GM12878 (cell line): Measurements from ENCODE around the gene ZGLP1. TPM values are rescaled to one million over a fixed set of nuclear protein-coding genes. Genes with fewer than 3 reads are reported as not detected.

ENCODE experiments used
- ATAC-seq: fragments of 200-7000 bp; cut with Tn5 transposase; 3 replicates; pipeline ENCODE4 v1.9.1; 2020; ENCODE audit warnings: mild to moderate bottlenecking, moderate library complexity
- BruUV-seq: library from RNA; stranded (reverse); fragments of 400-500 nt; replicated peaks from 2 replicates; lab custom pipeline; 2021; lab: Mats Ljungman, UMichigan
- CTCF ChIA-PET: fragments of 300-600 bp; sonication (Branson Sonifier 250); formaldehyde crosslinking; extraction: SDS; loops from one replicate; lab custom pipeline; 2021; ENCODE audit warnings: inconsistent platforms; lab: Yijun Ruan, JAX
- POLR2A ChIA-PET: fragments of 350-600 bp; formaldehyde crosslinking; extraction: SDS; loops from one replicate; lab custom pipeline; 2021; ENCODE audit warnings: inconsistent platforms; lab: Charles Lee
- RAD21 ChIA-PET: fragments of 300-600 bp; sonication (Branson Sonifier 250); formaldehyde crosslinking; loops from one replicate; lab custom pipeline; 2023; ENCODE audit warnings: antibody characterized with exemption; ENCODE audit not compliant: unreplicated experiment; lab: Charles Lee
- SMC1A ChIA-PET: fragments of 300-600 bp; sonication (Branson Sonifier 250); formaldehyde crosslinking; loops from one replicate; lab custom pipeline; 2023; ENCODE audit not compliant: unreplicated experiment, uncharacterized antibody; lab: Charles Lee
- DNase-seq: peaks from one replicate; pipeline ENCODE4 v3.0.0-alpha.2; 2011; ENCODE audit warnings: low read depth, low spot score
- FAIRE-seq: peaks from 3 replicates; lab custom pipeline; 2011; peaks lifted over from hg19 to GRCh38; lab: Jason Lieb, UNC
- H2AFZ ChIP-seq: 2 replicates; pipeline ENCODE4 v1.6.0; 2011; ENCODE audit warnings: low read depth, low read length, control low read depth; ENCODE audit not compliant: control insufficient read depth
- H3K27ac ChIP-seq: 2 replicates; pipeline ENCODE4 v1.5.1; 2011; ENCODE audit warnings: control low read depth; ENCODE audit not compliant: control insufficient read depth, insufficient read depth
- H3K27me3 ChIP-seq, 2 experiments: replicated peaks in 1 of 2; 2 replicates each; pipeline versions ENCODE4 v1.6.0 to v1.6.1; 2011; ENCODE audit warnings: low read length in 1 of 2; ENCODE audit not compliant: control insufficient read depth in 2 of 2, insufficient read depth in 2 of 2
- H3K36me3 ChIP-seq, 2 experiments: 2 replicates each; pipeline ENCODE4 v1.5.1; 2011; ENCODE audit warnings: low read length in 1 of 2; ENCODE audit not compliant: control insufficient read depth in 2 of 2, insufficient read depth in 2 of 2
- H3K4me1 ChIP-seq: 2 replicates; pipeline ENCODE4 v1.6.1; 2011; ENCODE audit warnings: mild to moderate bottlenecking, low read length, moderate library complexity, mixed read lengths; ENCODE audit not compliant: control insufficient read depth, insufficient read depth
- H3K4me2 ChIP-seq: 2 replicates; pipeline ENCODE4 v1.6.0; 2011; ENCODE audit warnings: control low read depth; ENCODE audit not compliant: control insufficient read depth, insufficient read depth
- H3K4me3 ChIP-seq: fragments of 200-600 bp; sonication (generic); 2 replicates; pipeline ENCODE4 v1.5.1; 2016
- H3K79me2 ChIP-seq: 2 replicates; pipeline ENCODE4 v1.6.0; 2011; ENCODE audit warnings: low read length; ENCODE audit not compliant: control insufficient read depth, insufficient read depth
- H3K9ac ChIP-seq: 2 replicates; pipeline ENCODE4 v1.8.0; 2011; ENCODE audit warnings: low read length, control low read depth, mixed read lengths; ENCODE audit not compliant: control insufficient read depth, insufficient read depth
- H3K9me3 ChIP-seq: replicated peaks from 3 replicates; pipeline ENCODE4 v1.5.1; 2011; ENCODE audit warnings: mild to moderate bottlenecking, low read length; ENCODE audit not compliant: control insufficient read depth, insufficient read depth
- H4K20me1 ChIP-seq: 2 replicates; pipeline ENCODE4 v1.6.0; 2011; ENCODE audit not compliant: control insufficient read depth, insufficient read depth
- CREM ChIP-seq: IDR thresholded peaks from 2 replicates; pipeline ENCODE4 v1.6.1; 2014; ENCODE audit warnings: antibody characterized with exemption, low read depth
- MTA2 ChIP-seq: fragments of 450-650 bp; IDR thresholded peaks from 2 replicates; pipeline ENCODE4 v1.6.1; 2016; ENCODE audit warnings: low read depth, mild to moderate bottlenecking, moderate library complexity
- MYC ChIP-seq: IDR thresholded peaks from 2 replicates; pipeline ENCODE4 v1.6.1; 2011; ENCODE audit warnings: mild to moderate bottlenecking, low read length, moderate library complexity, inconsistent platforms; ENCODE audit not compliant: insufficient read depth, insufficient replicate concordance, insufficient read length, severe bottlenecking
- NRF1 ChIP-seq: conservative IDR thresholded peaks from 2 replicates; pipeline ENCODE4 v1.6.1; 2011; ENCODE audit warnings: mild to moderate bottlenecking, low read depth, low read length, improper control_type of control experiment
- POLR2AphosphoS5 ChIP-seq: IDR thresholded peaks from 2 replicates; pipeline ENCODE4 v1.6.1; 2011; ENCODE audit warnings: mild to moderate bottlenecking, low read length, inconsistent platforms
- RAD51 ChIP-seq: fragments of 450-650 bp; IDR thresholded peaks from 2 replicates; pipeline ENCODE4 v1.6.1; 2016; ENCODE audit warnings: moderate library complexity, mild to moderate bottlenecking, inconsistent platforms
- SREBF1 ChIP-seq: IDR thresholded peaks from 2 replicates; pipeline ENCODE4 v1.6.1; 2012; ENCODE audit warnings: mild to moderate bottlenecking, low read length
- SUPT20H ChIP-seq: IDR thresholded peaks from 2 replicates; pipeline ENCODE4 v1.6.1; 2011; ENCODE audit warnings: low read depth, mild to moderate bottlenecking, low read length, moderate library complexity, borderline replicate concordance; ENCODE audit not compliant: control insufficient read depth
- TCF7 ChIP-seq: IDR thresholded peaks from 2 replicates; pipeline ENCODE4 v1.6.1; 2014; ENCODE audit warnings: antibody characterized with exemption, borderline replicate concordance
- USF1 ChIP-seq: IDR thresholded peaks from 2 replicates; pipeline ENCODE4 v1.6.1; 2011; ENCODE audit warnings: borderline replicate concordance, low read depth, mild to moderate bottlenecking, moderate library complexity, mixed read lengths, low read length; ENCODE audit not compliant: insufficient read depth; ENCODE audit errors: extremely low read length
- ZNF24 ChIP-seq: fragments of 450-650 bp; IDR thresholded peaks from 2 replicates; pipeline ENCODE4 v1.6.1; 2017; ENCODE audit warnings: antibody characterized with exemption, mild to moderate bottlenecking
- WGBS: methylation state at CpG from one replicate; pipeline ENCODE4 v1.1.6; 2016; ENCODE audit warnings: low lambda C conversion rate; ENCODE audit not compliant: insufficient replicate concordance, insufficient coverage; ENCODE audit errors: missing lambda C conversion rate; 5-methylcytosine and 5-hydroxymethylcytosine counted together
- in situ Hi-C: fragments of 300-500 bp; cut with MboI; formaldehyde crosslinking; loops from 9 replicates; pipeline ENCODE4 v1.14.3; 2018; ENCODE audit warnings: mixed read lengths
- intact Hi-C: fragments of 100-400 bp; cut with micrococcal nuclease; formaldehyde crosslinking; loops from one replicate; pipeline ENCODE4 v1.14.2; 2022; ENCODE audit not compliant: unreplicated experiment
- polyA plus RNA-seq, 11 experiments: library from polyadenylated mRNA; depleted of rRNA in 4 of 11; unstranded in 6 of 11; stranded (reverse) in 5 of 11; fragments of >200 nt; fragmentation: Nextera tagmentation in 4 of 11; fragmentation: Illumina TruSeq in 1 of 11; extraction: Ambion mirVana in 4 of 11; extraction: Trizol in 1 of 11; gene quantifications; 1 replicate in 1 of 11; 2 replicates in 10 of 11; pipeline versions ENCODE4 v1.2.1 to v1.2.3, GENCODE V29; 2011 to 2016; ENCODE audit warnings: inconsistent platforms in 2 of 11, missing spikeins in 2 of 11, low read depth in 1 of 11
- total RNA-seq, 4 experiments: library from RNA; depleted of rRNA in 3 of 4; stranded (reverse); fragments of >200 nt in 3 of 4; fragmentation: Illumina TruSeq in 1 of 4; extraction: Trizol in 1 of 4; gene quantifications; 2 replicates each; pipeline versions ENCODE4 v1.2.1 to v1.2.3, GENCODE V29; 2013 to 2021
- TF ChIP-seq, protein P1 (sequence below): IDR thresholded peaks from 2 replicates; pipeline ENCODE4 v1.6.1; 2012; ENCODE audit warnings: low read length, inconsistent platforms
- TF ChIP-seq, protein P2 (sequence below): IDR thresholded peaks from 2 replicates; pipeline ENCODE4 v1.6.1; 2012; ENCODE audit warnings: low read depth, low read length, improper control_type of control experiment

ZGLP1 gene
- total and polyA plus RNA-seq, 10 of the 15 experiments (the other 5 are each of a cell fraction or from before 2014, with no cell fraction given) = 0.29 to 5.6 (median 1.3) TPM

DNA sequence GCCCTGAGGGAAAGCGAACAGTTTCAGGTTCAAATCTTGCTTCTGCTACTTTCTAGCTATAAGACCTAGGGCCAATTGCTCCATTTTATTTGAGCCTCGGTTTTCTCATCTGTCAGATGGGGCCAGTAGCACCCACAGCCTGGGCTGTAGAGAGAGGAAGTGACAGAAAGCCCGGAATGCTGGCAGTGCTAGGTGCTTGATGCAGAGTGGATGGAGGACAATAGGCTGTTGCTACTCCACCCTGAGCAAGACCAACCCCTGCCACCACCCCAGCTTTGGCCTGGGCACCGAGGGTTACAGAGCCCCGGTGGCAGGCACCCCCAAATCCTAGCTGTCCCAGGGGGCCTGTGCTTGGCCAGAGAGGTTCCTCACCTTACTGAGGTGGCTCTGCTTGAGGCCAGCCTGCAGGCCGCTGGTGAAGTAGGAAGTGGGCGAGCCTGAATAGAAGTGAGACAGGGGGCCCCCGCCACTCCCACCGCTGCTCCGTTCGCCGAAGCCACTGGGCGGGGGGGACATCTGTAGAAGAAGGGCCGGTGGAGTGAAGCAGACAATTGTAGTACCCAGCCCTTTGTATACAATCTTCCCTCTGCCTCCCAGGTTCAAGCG is 8.3 kb upstream of the ZGLP1 start:
- TF ChIP-seq CREM = no peak
- TF ChIP-seq NRF1 = no peak
- TF ChIP-seq MTA2 = no peak
- no peak for TF ChIP-seq TCF7
- TF ChIP-seq POLR2AphosphoS5 = no peak
- TF ChIP-seq, protein P1, sequence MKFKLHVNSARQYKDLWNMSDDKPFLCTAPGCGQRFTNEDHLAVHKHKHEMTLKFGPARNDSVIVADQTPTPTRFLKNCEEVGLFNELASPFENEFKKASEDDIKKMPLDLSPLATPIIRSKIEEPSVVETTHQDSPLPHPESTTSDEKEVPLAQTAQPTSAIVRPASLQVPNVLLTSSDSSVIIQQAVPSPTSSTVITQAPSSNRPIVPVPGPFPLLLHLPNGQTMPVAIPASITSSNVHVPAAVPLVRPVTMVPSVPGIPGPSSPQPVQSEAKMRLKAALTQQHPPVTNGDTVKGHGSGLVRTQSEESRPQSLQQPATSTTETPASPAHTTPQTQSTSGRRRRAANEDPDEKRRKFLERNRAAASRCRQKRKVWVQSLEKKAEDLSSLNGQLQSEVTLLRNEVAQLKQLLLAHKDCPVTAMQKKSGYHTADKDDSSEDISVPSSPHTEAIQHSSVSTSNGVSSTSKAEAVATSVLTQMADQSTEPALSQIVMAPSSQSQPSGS = no peak
- TF ChIP-seq USF1 = no peak
- no peak for TF ChIP-seq MYC
- no peak for TF ChIP-seq ZNF24
- TF ChIP-seq SREBF1 = no peak
- TF ChIP-seq, protein P2, sequence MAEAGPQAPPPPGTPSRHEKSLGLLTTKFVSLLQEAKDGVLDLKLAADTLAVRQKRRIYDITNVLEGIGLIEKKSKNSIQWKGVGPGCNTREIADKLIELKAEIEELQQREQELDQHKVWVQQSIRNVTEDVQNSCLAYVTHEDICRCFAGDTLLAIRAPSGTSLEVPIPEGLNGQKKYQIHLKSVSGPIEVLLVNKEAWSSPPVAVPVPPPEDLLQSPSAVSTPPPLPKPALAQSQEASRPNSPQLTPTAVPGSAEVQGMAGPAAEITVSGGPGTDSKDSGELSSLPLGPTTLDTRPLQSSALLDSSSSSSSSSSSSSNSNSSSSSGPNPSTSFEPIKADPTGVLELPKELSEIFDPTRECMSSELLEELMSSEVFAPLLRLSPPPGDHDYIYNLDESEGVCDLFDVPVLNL = no peak
- no peak for TF ChIP-seq SUPT20H
- no peak for TF ChIP-seq RAD51
- H3K79me2 ChIP-seq = peaks cover 6% of the 10 kb centered on the region
- H3K4me3 ChIP-seq = no peak overlapping the region
- H2AFZ ChIP-seq = no peak overlapping the region
- H4K20me1 ChIP-seq = no peaks in the 10 kb centered on the region
- ATAC-seq (no peak), DNase-seq (no peak), FAIRE-seq (no peak)
- ChIA-PET CTCF (interaction anchor here (0.6 kb wide), 1 partner anchor 18 kb away, joined by 3 read pairs; no protein-coding TSS in a partner anchor), POLR2A (no interaction called here), RAD21 (interaction anchor here (0.6 to 1.7 kb wide), 3 partner anchors 16 to 156 kb away, joined by 3 read pairs; partner anchors contain the start of gene RAVER1), SMC1A (no interaction called here)
- H3K9ac ChIP-seq = no peak overlapping the region
- peaks cover 5% of the 10 kb centered on the region for H3K4me1 ChIP-seq
- WGBS = 86% methylated on average over 14 of the region's 15 CpGs
- in situ Hi-C loops (no loop called here), intact Hi-C loops (no loop called here)
- no peaks in the 10 kb centered on the region for H3K9me3 ChIP-seq
- H3K27me3 ChIP-seq = no peaks in the 10 kb centered on the region
- H3K4me2 ChIP-seq = no peak overlapping the region
- H3K36me3 ChIP-seq = peaks cover 0 to 32% of the 10 kb centered on the region in 2 experiments; a peak in 3 of 4 replicates
- BruUV-seq = no TSS peak
- no peak overlapping the region for H3K27ac ChIP-seq
